ENCODE results near the gene CBFA2T2.
A peak's percentile ranks its signal among the peaks of the same experiment; 100 is the strongest.

CBFA2T2 gene

GRCh38 chr20:33650753-33651561 is 161.1 kb downstream of the CBFA2T2 start:
- peak; percentile 36 for DNase-seq (ENCODE audit: low read depth, low spot score)

GRCh38 chr20:33651562-33652048 is 161.7 kb downstream of the CBFA2T2 start:
- no peak for DNase-seq (ENCODE audit: low read depth, low spot score)

GRCh38 chr20:33653218-33653899 is 163.5 kb downstream of the CBFA2T2 start:
- DNase-seq (ENCODE audit: low read depth, low spot score): peak; percentile 87

- DNase-seq (ENCODE audit: low read depth, low spot score): no peak
Observed at GRCh38 chr20:33653900-33654596, 164.2 kb downstream of the CBFA2T2 start.

GRCh38 chr20:33654680-33655161 is 164.8 kb downstream of the CBFA2T2 start:
- no peak for DNase-seq (ENCODE audit: low read depth, low spot score)

GRCh38 chr20:33655164-33655563 is 165.3 kb downstream of the CBFA2T2 start:
- no peak for DNase-seq (ENCODE audit: low read depth, low spot score)

GRCh38 chr20:33656010-33656782 is 166.3 kb downstream of the CBFA2T2 start:
- no peak for DNase-seq (ENCODE audit: low read depth, low spot score)

GRCh38 chr20:33656783-33657703 is 167.1 kb downstream of the CBFA2T2 start:
- no peak for DNase-seq (ENCODE audit: low read depth, low spot score)

GRCh38 chr20:33657704-33658095 is 167.8 kb downstream of the CBFA2T2 start:
- no peak for DNase-seq (ENCODE audit: low read depth, low spot score)

- DNase-seq (ENCODE audit: low read depth, low spot score): no peak
Observed at GRCh38 chr20:33658510-33658909, 168.6 kb downstream of the CBFA2T2 start.

- DNase-seq (ENCODE audit: low read depth, low spot score): no peak
Observed at GRCh38 chr20:33658929-33659328, 169.0 kb downstream of the CBFA2T2 start.

- no peak for DNase-seq (ENCODE audit: low read depth, low spot score)
Observed at GRCh38 chr20:33659341-33660034, 169.6 kb downstream of the CBFA2T2 start.

GRCh38 chr20:33660035-33660684 is 170.3 kb downstream of the CBFA2T2 start:
- DNase-seq (ENCODE audit: low read depth, low spot score): no peak

GRCh38 chr20:33660685-33661058 is 170.8 kb downstream of the CBFA2T2 start:
- no peak for DNase-seq (ENCODE audit: low read depth, low spot score)

- DNase-seq (ENCODE audit: low read depth, low spot score): no peak
Observed at GRCh38 chr20:33662172-33662571, 172.3 kb downstream of the CBFA2T2 start, which contains the start of gene C20orf144. Gene C20orf144 (plus strand): TSS chr20:33662327. CDS start chr20:33662346, 19 bp downstream.

- peak; percentile 79 for DNase-seq (ENCODE audit: low read depth, low spot score)
Observed at GRCh38 chr20:33663161-33664084, 173.5 kb downstream of the CBFA2T2 start.

- DNase-seq (ENCODE audit: low read depth, low spot score): no peak
Observed at GRCh38 chr20:33664085-33664761, 174.3 kb downstream of the CBFA2T2 start.

Data from ELF-1 (cell line).